Measurements from ENCODE around the gene SMPX. TPM values are rescaled to one million over a fixed set of nuclear protein-coding genes. Genes with fewer than 3 reads are reported as not detected.

Gene SMPX
- total and polyA plus RNA-seq, 9 of the 15 experiments (the other 6 are each of a cell fraction or from before 2014, with no cell fraction given), result not detected

- no peak for DNase-seq (ENCODE audit: extremely low read depth in 1 of 4, low spot score in 3 of 4)
- TF ChIP-seq FOXK2 (conservative IDR thresholded peaks at IDR 0.05 in 1 of 2, IDR thresholded peaks at IDR 0.05 in 1 of 2; ENCODE audit: low read depth in 2 of 2), result no peak
- no peak for TF ChIP-seq HDAC3 (IDR thresholded peaks at IDR 0.05; ENCODE audit: borderline replicate concordance, partially characterized antibody)
- TF ChIP-seq ZNF589 (CRISPR knock-in tag; IDR thresholded peaks at IDR 0.05; ENCODE audit: low read depth), result no peak
- no peak for TF ChIP-seq KDM4B (IDR thresholded peaks at IDR 0.05; ENCODE audit: borderline replicate concordance in 2 of 2, low read depth in 1 of 2)
- TF ChIP-seq ZNF239 (CRISPR knock-in tag; IDR thresholded peaks at IDR 0.05), result no peak
- no peak for TF ChIP-seq ZZZ3 (IDR thresholded peaks at IDR 0.05)
- TF ChIP-seq MXD1 (CRISPR knock-in tag; IDR thresholded peaks at IDR 0.05; ENCODE audit: borderline replicate concordance, poor library complexity, severe bottlenecking), result no peak
- TF ChIP-seq NR1H2 (CRISPR knock-in tag; IDR thresholded peaks at IDR 0.05), result no peak
- no peak for TF ChIP-seq TAF7 (tag; IDR thresholded peaks at IDR 0.05)
- TF ChIP-seq NFRKB (IDR thresholded peaks at IDR 0.05; ENCODE audit: low read depth), result no peak
- TF ChIP-seq ZFP91 (CRISPR knock-in tag; IDR thresholded peaks at IDR 0.05), result no peak
- no peak for TF ChIP-seq CREB3L1 (IDR thresholded peaks at IDR 0.05; ENCODE audit: borderline replicate concordance, low read depth)
- H3K27ac ChIP-seq (ENCODE audit: extremely low read depth, low read depth, low read length), result no peak within 1 kb of the TSS
- H2AFZ ChIP-seq (ENCODE audit: low read depth, low read length), result no peak within 1 kb of the TSS
- no peak within 1 kb of the TSS for H3K9ac ChIP-seq (ENCODE audit: insufficient read depth in 1 of 2, low read depth in 2 of 2, low read length in 2 of 2)
- BruUV-seq (replicated peaks), result no TSS peak
- in situ Hi-C loops (cut with MboI), result no loop called here
- no peaks in the 10 kb centered on the region for H3K36me3 ChIP-seq (ENCODE audit: control insufficient read depth, insufficient read depth, low read length)
- no peaks in the 10 kb centered on the region for H3K9me3 ChIP-seq (replicated peaks; ENCODE audit: control insufficient read depth, insufficient read depth, low read depth, low read length)
- WGBS (ENCODE audit: insufficient coverage, low coverage, missing lambda C conversion rate), result 2% methylated on average over 17 of the region's 60 CpGs
- no peak for ATAC-seq
- FAIRE-seq, result no peak
- no peaks in the 10 kb centered on the region for H3K9me1 ChIP-seq (ENCODE audit: control insufficient read depth, insufficient read depth, low read length)
- POLR2A ChIA-PET, result no interaction called here
- no peaks in the 10 kb centered on the region for H4K20me1 ChIP-seq (replicated peaks; ENCODE audit: control insufficient read depth, insufficient read depth, low read length)
- H3K4me2 ChIP-seq (ENCODE audit: insufficient read depth, low read length), result no peak within 1 kb of the TSS
- no peaks in the 10 kb centered on the region; a peak in 1 of 5 replicates for H3K4me1 ChIP-seq (replicated peaks in 1 of 2; ENCODE audit: control insufficient read depth in 2 of 2, insufficient read depth in 2 of 2, low read length in 2 of 2)
- intact Hi-C loops (cut with micrococcal nuclease), result no loop called here
- no peak within 1 kb of the TSS for H3K4me3 ChIP-seq
- no peaks in the 10 kb centered on the region for H3K79me2 ChIP-seq (ENCODE audit: control insufficient read depth, insufficient read depth, low read length)
- H3K27me3 ChIP-seq (ENCODE audit: control insufficient read depth in 2 of 2, insufficient read depth in 2 of 2, low read length in 2 of 2), result no peaks in the 10 kb centered on the region
- CTCF ChIA-PET (ENCODE audit: low intra/inter-chr PET ratio), result no interaction called here
Observed at GRCh38 chrX:21658152-21658737, 99.7 kb downstream of the SMPX start, which contains the start of gene KLHL34. Gene KLHL34 (minus strand): TSS chrX:21658330. CDS start chrX:21657788, 542 bp downstream.

Data from K562 (cell line).